Calu3 (cell line): ENCODE results near the gene INCA1. TPM values are rescaled to one million over a fixed set of nuclear protein-coding genes. Genes with fewer than 3 reads are reported as not detected.

Source experiments
- BruUV-seq: library from RNA; stranded (reverse); fragments of 400-500 nt; replicated peaks from 2 replicates; lab custom pipeline; 2021; lab: Mats Ljungman, UMichigan
- CTCF ChIA-PET: fragments of 300-600 bp; sonication (Branson Sonifier 250); formaldehyde crosslinking; loops from one replicate; lab custom pipeline; 2022; ENCODE audit warnings: antibody characterized with exemption; lab: Charles Lee
- DNase-seq: peaks from one replicate; pipeline ENCODE4 v3.0.0; 2022
- H3K27ac Mint-ChIP-seq: one replicate; pipeline ENCODE4 v1.8.0; 2022; ENCODE audit warnings: mixed read lengths; ENCODE audit not compliant: unreplicated experiment
- H3K27me3 Mint-ChIP-seq: one replicate; pipeline ENCODE4 v1.8.0; 2022; ENCODE audit warnings: mixed read lengths; ENCODE audit not compliant: unreplicated experiment
- H3K36me3 Mint-ChIP-seq: one replicate; pipeline ENCODE4 v1.8.0; 2022; ENCODE audit warnings: mild to moderate bottlenecking, moderate library complexity, mixed read lengths; ENCODE audit not compliant: insufficient read depth, unreplicated experiment
- H3K4me1 Mint-ChIP-seq: one replicate; pipeline ENCODE4 v1.8.0; 2022; ENCODE audit warnings: mild to moderate bottlenecking, low read depth, mixed read lengths; ENCODE audit not compliant: unreplicated experiment
- H3K4me3 Mint-ChIP-seq: one replicate; pipeline ENCODE4 v1.8.0; 2022; ENCODE audit warnings: mild to moderate bottlenecking, low read depth, moderate library complexity, mixed read lengths; ENCODE audit not compliant: unreplicated experiment
- H3K9me3 Mint-ChIP-seq: one replicate; pipeline ENCODE4 v1.8.0; 2022; ENCODE audit warnings: low read depth, mixed read lengths; ENCODE audit not compliant: unreplicated experiment
- CTCF ChIP-seq: fragments of 200-600 bp; IDR thresholded peaks from one replicate; pipeline ENCODE4 v1.8.0; 2022; ENCODE audit warnings: antibody characterized with exemption; ENCODE audit not compliant: unreplicated experiment
- intact Hi-C: fragments of 100-400 bp; cut with micrococcal nuclease; formaldehyde crosslinking; loops from one replicate; pipeline ENCODE4 v1.10.0; 2022; ENCODE audit not compliant: unreplicated experiment
- total RNA-seq: library from RNA; stranded (reverse); gene quantifications from 2 replicates; pipeline ENCODE4 v1.2.3, GENCODE V29; 2022

The INCA1 gene
- total RNA-seq, 1 experiment from 2014 or later, result 0.54 TPM

GRCh38 chr17:4972752-4973151 lies 24.6 kb downstream of the INCA1 start:
- Mint-ChIP-seq H3K4me1 (no peaks in the 10 kb centered on the region), H3K4me3 (no peak overlapping the region), H3K36me3 (peaks cover 19% of the 10 kb centered on the region), H3K27ac (no peak overlapping the region), H3K9me3 (no peaks in the 10 kb centered on the region), H3K27me3 (no peaks in the 10 kb centered on the region)
- no peak for TF ChIP-seq CTCF
- intact Hi-C loops, result no loop called here
- no TSS peak for BruUV-seq
- CTCF ChIA-PET, result no interaction called here
- DNase-seq, result no peak

- no TSS peak for BruUV-seq
- Mint-ChIP-seq H3K27me3 (no peaks in the 10 kb centered on the region), H3K9me3 (no peaks in the 10 kb centered on the region), H3K4me3 (no peak overlapping the region), H3K27ac (no peak overlapping the region), H3K4me1 (no peaks in the 10 kb centered on the region), H3K36me3 (peaks cover 19% of the 10 kb centered on the region)
- intact Hi-C loops, result no loop called here
- CTCF ChIA-PET, result no interaction called here
- no peak for DNase-seq
- no peak for TF ChIP-seq CTCF
Observed at GRCh38 chr17:4972322-4972721, 25.0 kb downstream of the INCA1 start.

GRCh38 chr17:4971826-4972225 lies 25.5 kb downstream of the INCA1 start:
- Mint-ChIP-seq H3K27ac (no peak overlapping the region), H3K9me3 (no peaks in the 10 kb centered on the region), H3K4me1 (no peaks in the 10 kb centered on the region), H3K4me3 (no peak overlapping the region), H3K36me3 (peaks cover 19% of the 10 kb centered on the region), H3K27me3 (no peaks in the 10 kb centered on the region)
- no peak for DNase-seq
- intact Hi-C loops, result no loop called here
- no peak for TF ChIP-seq CTCF
- CTCF ChIA-PET, result no interaction called here
- BruUV-seq, result no TSS peak

GRCh38 chr17:4970273-4970672 lies 27.0 kb downstream of the INCA1 start:
- no peak for TF ChIP-seq CTCF
- H3K27ac Mint-ChIP-seq, result no peak overlapping the region
- CTCF ChIA-PET, result interaction anchor here (1.4 kb wide), 1 partner anchor 18 kb away, joined by 3 read pairs; the partner anchor contains the start of gene CAMTA2
- H3K4me3 Mint-ChIP-seq, result no peak overlapping the region
- H3K4me1 Mint-ChIP-seq, result no peaks in the 10 kb centered on the region
- H3K36me3 Mint-ChIP-seq, result peaks cover 19% of the 10 kb centered on the region
- H3K27me3 Mint-ChIP-seq, result no peaks in the 10 kb centered on the region
- no peaks in the 10 kb centered on the region for H3K9me3 Mint-ChIP-seq
- DNase-seq, result no peak
- intact Hi-C loops, result no loop called here
- BruUV-seq, result no TSS peak
